ENCODE data around the gene ADGRB2. TPM values are rescaled to one million over a fixed set of nuclear protein-coding genes. Genes with fewer than 3 reads are reported as not detected.

Gene ADGRB2
- total RNA-seq, 1 donor from 2014 or later, result 14.2 TPM

DNA sequence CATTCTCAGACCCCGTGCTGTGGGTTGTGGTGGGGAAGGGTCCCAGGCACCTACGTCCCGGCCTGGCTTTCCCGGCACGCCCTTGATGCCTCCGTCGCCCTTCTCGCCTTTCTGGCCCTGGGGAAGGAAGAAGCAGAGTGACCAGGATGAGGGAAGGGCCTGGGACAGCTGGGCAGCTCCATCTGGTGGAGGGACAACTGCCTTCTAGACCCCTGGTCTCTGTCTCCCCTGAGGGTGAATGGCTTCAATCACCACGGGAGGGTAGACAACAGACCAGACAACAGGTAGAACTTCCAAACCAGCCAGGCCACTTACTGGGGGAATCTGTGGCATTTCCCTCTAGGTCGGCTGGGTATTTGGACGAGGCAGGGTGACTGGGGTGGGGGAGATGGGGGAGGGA lies 72.2 kb downstream of the ADGRB2 start:
- Mint-ChIP-seq H3K4me3 (no peak overlapping the region), H3K36me3 (no peaks in the 10 kb centered on the region), H3K4me1 (ENCODE audit: unreplicated experiment) (peaks cover 12% of the 10 kb centered on the region), H3K27me3 (no peaks in the 10 kb centered on the region), H3K27ac (no peak overlapping the region), H3K9me3 (no peaks in the 10 kb centered on the region)
- no peak for DNase-seq (ENCODE audit: extremely low spot score, unreplicated experiment)
- TF ChIP-seq, protein P1, sequence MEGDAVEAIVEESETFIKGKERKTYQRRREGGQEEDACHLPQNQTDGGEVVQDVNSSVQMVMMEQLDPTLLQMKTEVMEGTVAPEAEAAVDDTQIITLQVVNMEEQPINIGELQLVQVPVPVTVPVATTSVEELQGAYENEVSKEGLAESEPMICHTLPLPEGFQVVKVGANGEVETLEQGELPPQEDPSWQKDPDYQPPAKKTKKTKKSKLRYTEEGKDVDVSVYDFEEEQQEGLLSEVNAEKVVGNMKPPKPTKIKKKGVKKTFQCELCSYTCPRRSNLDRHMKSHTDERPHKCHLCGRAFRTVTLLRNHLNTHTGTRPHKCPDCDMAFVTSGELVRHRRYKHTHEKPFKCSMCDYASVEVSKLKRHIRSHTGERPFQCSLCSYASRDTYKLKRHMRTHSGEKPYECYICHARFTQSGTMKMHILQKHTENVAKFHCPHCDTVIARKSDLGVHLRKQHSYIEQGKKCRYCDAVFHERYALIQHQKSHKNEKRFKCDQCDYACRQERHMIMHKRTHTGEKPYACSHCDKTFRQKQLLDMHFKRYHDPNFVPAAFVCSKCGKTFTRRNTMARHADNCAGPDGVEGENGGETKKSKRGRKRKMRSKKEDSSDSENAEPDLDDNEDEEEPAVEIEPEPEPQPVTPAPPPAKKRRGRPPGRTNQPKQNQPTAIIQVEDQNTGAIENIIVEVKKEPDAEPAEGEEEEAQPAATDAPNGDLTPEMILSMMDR (conservative IDR thresholded peaks at IDR 0.05), result no peak

DNA sequence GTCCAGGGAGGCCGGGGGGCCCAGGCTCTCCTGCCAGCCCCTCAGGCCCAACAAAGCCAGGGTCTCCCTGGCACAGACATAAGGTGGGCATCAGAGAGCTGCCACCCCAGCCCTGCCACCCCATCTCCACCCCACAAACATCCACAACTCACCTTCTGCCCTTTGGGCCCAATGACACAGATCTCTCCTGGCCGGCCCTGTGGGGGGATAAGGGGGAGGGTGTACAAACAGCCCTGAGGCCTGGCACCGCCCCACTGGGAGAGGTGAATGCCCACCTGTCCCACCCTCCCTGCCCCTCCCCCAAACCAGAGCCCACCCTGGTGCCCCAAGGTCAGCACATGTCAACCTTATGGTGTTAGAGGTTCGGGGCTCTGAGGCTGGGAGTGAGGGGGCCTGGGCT lies 72.7 kb downstream of the ADGRB2 start:
- Mint-ChIP-seq H3K27me3 (peaks cover 3% of the 10 kb centered on the region), H3K36me3 (no peaks in the 10 kb centered on the region), H3K4me1 (ENCODE audit: unreplicated experiment) (peaks cover 16% of the 10 kb centered on the region), H3K9me3 (no peaks in the 10 kb centered on the region), H3K4me3 (no peak overlapping the region), H3K27ac (no peak overlapping the region)
- TF ChIP-seq, protein P1 (conservative IDR thresholded peaks at IDR 0.05), result no peak
- no peak for DNase-seq (ENCODE audit: extremely low spot score, unreplicated experiment)

DNA sequence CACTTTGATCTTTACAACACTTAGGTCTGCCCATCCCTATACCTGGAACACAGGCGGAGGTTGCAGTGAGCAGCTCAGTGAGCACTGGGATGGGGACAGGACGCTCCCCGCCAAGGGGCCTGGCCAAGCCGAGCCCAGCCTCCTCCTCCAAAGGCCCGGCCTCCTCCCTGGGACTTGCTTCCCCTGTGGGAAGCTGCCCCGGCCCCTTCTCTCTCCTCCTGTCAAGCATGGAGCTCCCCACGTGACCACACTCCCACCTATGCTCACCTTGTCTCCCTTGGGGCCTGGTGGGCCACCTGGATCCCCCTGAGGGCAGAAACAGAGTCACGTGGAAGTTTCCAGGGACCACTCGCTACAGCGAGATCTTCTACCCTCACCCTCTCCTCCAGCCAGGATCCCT lies 73.2 kb downstream of the ADGRB2 start:
- TF ChIP-seq, protein P1 (conservative IDR thresholded peaks at IDR 0.05), result no peak
- Mint-ChIP-seq H3K36me3 (no peaks in the 10 kb centered on the region), H3K4me1 (ENCODE audit: unreplicated experiment) (peaks cover 16% of the 10 kb centered on the region), H3K27ac (no peak overlapping the region), H3K4me3 (no peak overlapping the region), H3K27me3 (peaks cover 4% of the 10 kb centered on the region), H3K9me3 (no peaks in the 10 kb centered on the region)
- DNase-seq (ENCODE audit: extremely low spot score, unreplicated experiment), result no peak

DNA sequence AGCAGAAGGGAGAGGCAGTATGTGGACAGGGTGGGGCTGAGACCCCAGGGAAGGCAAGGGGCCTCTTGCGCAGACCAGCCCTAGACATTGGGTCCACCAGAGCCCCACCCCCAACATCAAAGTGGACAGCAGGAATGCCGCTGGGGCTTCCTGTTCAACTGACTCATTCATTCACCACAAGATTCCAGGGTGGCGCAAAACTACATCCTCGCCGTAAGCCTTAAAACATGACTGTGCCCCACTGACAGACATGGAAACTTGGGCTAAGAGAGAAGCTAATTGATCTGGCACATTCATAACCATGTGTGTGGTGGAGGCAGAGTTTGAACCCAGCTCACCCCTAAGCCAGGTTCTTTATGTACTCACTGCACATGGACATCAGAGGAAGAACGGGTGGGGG lies 74.3 kb downstream of the ADGRB2 start:
- H3K36me3 Mint-ChIP-seq, result no peaks in the 10 kb centered on the region
- DNase-seq (ENCODE audit: extremely low spot score, unreplicated experiment), result no peak
- H3K4me1 Mint-ChIP-seq (ENCODE audit: unreplicated experiment), result peaks cover 15% of the 10 kb centered on the region
- peaks cover 4% of the 10 kb centered on the region for H3K27me3 Mint-ChIP-seq
- no peak overlapping the region for H3K4me3 Mint-ChIP-seq
- H3K27ac Mint-ChIP-seq, result no peak overlapping the region
- no peaks in the 10 kb centered on the region for H3K9me3 Mint-ChIP-seq
- TF ChIP-seq, protein P1 (conservative IDR thresholded peaks at IDR 0.05), result no peak

DNA sequence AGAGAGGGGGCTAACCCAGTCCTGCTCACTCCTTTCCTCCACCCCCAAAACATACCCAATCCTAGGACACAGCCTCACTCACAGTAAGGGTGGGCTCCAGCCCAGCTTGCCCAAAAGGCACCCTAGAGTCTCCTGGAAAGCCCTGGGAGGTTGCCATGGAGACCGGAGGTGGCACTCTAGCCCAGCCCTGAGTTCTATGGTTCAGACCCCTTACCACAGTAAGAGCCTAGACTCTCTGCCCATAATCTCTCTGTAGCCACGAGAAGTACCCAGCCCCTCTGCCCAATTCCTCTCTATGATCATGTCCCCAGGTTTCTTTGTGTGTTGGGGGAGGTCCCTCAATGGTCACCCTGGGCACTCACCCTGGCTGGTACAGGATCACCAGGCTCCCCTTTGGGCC lies 74.8 kb downstream of the ADGRB2 start:
- Mint-ChIP-seq H3K4me1 (ENCODE audit: unreplicated experiment) (peaks cover 11% of the 10 kb centered on the region), H3K27me3 (peaks cover 4% of the 10 kb centered on the region), H3K36me3 (no peaks in the 10 kb centered on the region), H3K9me3 (no peaks in the 10 kb centered on the region), H3K4me3 (no peak overlapping the region), H3K27ac (no peak overlapping the region)
- TF ChIP-seq, protein P1 (conservative IDR thresholded peaks at IDR 0.05), result no peak
- no peak for DNase-seq (ENCODE audit: extremely low spot score, unreplicated experiment)

All from type B pancreatic cell (in vitro differentiated cells).